Esophagus (tissue), 2 donors: ENCODE data around the gene RGS7BP. TPM values are rescaled to one million over a fixed set of nuclear protein-coding genes. Genes with fewer than 3 reads are reported as not detected.
A peak's percentile ranks its signal among the peaks of the same experiment; 100 is the strongest.

ENCODE experiments used
- H3K27ac ChIP-seq, 2 donors: one replicate each; pipeline ENCODE4 v1.5.1; 2013; ENCODE audit warnings: low read depth in 2 of 2, mild to moderate bottlenecking in 2 of 2, inconsistent platforms in 1 of 2, low read length in 1 of 2, moderate library complexity in 1 of 2
- H3K27me3 ChIP-seq, 2 donors: one replicate each; pipeline ENCODE4 v1.6.1; 2013; ENCODE audit warnings: low read length in 2 of 2, control low read depth in 1 of 2, mild to moderate bottlenecking in 1 of 2; ENCODE audit not compliant: insufficient read depth in 2 of 2, control insufficient read depth in 1 of 2
- H3K36me3 ChIP-seq, 2 donors: one replicate each; pipeline ENCODE4 v1.6.1; 2013; ENCODE audit warnings: low read length in 1 of 2; ENCODE audit not compliant: control insufficient read depth in 2 of 2, insufficient read depth in 2 of 2
- H3K4me1 ChIP-seq, 2 donors: one replicate each; pipeline ENCODE4 v1.6.1; 2013; ENCODE audit warnings: low read length in 1 of 2; ENCODE audit not compliant: control insufficient read depth in 2 of 2, insufficient read depth in 2 of 2
- H3K4me3 ChIP-seq, 2 donors: one replicate each; pipeline ENCODE4 v1.5.1; 2013; ENCODE audit warnings: low read length in 2 of 2, mild to moderate bottlenecking in 2 of 2, low read depth in 1 of 2, moderate library complexity in 1 of 2
- H3K9me3 ChIP-seq, 2 donors: one replicate each; pipeline ENCODE4 v1.6.1; 2013; ENCODE audit warnings: mild to moderate bottlenecking in 2 of 2, low read depth in 1 of 2, low read length in 1 of 2, moderate library complexity in 1 of 2; ENCODE audit not compliant: control insufficient read depth in 2 of 2, insufficient read depth in 1 of 2
- WGBS, 2 donors: extraction: QIAGEN DNeasy Blood & Tissue Kit; methylation state at CpG; one replicate each; pipeline ENCODE4 v1.1.7; 2013; 5-methylcytosine and 5-hydroxymethylcytosine counted together
- polyA plus RNA-seq, 2 donors: library from polyadenylated mRNA; stranded (reverse); fragments of 200-250 nt; gene quantifications; one replicate each; pipeline ENCODE4 v1.2.3, GENCODE V29; 2013
- donor health status: healthy with polysubstance abuse.
- donor health status: Bipolar disorder and iron deficiency.

Gene RGS7BP
- polyA plus RNA-seq, 2 donors: 0.02 to 0.12 TPM

DNA sequence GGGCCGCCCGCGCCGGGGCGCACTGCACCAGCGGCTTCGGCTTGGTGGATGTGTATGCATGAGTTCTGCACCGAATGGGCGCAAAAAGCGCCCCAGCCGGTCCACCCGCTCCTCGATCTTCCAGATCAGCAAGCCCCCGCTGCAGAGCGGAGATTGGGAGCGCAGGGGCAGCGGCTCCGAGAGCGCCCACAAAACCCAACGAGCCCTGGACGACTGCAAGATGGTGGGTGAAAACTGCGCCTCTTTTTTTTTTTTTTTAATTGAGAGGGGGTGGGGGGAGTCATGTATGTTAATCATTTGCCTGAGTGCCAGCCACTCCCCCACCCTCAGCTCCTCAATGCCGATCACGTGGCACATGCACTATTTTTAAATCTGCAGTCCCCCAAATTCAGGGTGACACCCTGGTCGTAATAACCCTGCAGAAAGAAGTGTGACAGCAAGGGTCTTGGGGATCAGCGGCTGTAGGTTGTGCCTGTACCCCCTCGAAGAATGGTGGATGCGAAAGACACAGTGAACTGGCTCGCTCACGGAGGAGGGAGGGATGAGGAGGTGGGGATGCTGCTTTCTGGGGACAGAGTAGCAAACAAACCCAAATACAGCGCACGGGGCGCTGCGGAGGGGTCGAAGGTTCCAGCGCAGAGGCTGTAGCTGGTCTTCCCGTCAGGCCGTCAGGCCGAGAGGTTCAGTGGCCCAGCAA, 900 bp downstream of the RGS7BP start:
- no peaks in the 10 kb centered on the region for H3K9me3 ChIP-seq
- H3K4me3 ChIP-seq: peak overlapping the region; percentile 49 to 56
- H3K27me3 ChIP-seq: peaks cover 0 to 4% of the 10 kb centered on the region in 2 donors
- 3 to 4% methylated on average over 39 of the region's 39 CpGs for WGBS, 2 donors
- no peak overlapping the region for H3K27ac ChIP-seq
- H3K4me1 ChIP-seq: peaks cover 3 to 10% of the 10 kb centered on the region in 2 donors
- H3K36me3 ChIP-seq: no peaks in the 10 kb centered on the region

DNA sequence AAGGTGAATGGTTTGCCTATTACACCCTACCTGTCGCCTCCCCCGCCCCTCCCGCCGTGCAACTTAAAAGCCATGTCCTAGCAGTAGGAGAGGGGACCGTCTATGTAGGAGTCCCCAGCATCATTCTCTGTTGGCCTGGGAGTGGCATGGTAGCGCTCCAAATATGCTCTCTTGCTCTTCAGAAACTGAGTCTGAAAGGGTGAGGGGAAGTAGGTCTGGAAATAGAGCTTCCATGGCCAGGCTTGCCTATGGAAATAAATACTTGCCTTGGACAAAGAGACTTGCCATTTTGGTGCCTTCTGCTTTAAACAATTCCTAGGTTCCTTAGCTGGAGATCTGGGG, 1.4 kb downstream of the RGS7BP start:
- Histone ChIP-seq H3K4me3 (peak overlapping the region; percentile 10 to 56), H3K4me1 (peaks cover 3 to 10% of the 10 kb centered on the region in 2 donors), H3K27me3 (peaks cover 0 to 4% of the 10 kb centered on the region in 2 donors), H3K36me3 (no peaks in the 10 kb centered on the region), H3K27ac (no peak overlapping the region), H3K9me3 (no peaks in the 10 kb centered on the region)
- 28 to 30% methylated on average over 6 of the region's 6 CpGs for WGBS, 2 donors

DNA sequence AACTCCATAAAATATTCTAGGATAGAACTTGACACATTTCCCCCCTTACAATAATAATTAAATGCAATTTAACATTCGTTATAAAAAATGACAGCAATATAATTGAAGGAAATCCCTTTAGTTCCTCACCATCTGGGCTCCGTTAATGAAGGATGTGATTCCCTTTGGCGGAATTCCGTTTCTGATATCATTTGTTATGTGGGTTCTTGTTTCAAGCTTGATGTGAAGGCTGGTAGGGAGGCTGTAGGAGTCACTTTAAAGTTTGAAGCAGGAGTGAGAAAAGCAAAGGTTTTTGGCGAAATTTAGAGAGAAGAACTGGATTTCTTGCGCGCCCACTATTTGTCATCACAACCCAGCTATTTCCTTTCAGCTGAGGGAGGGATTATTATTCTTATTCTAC, 4.0 kb downstream of the RGS7BP start:
- WGBS, 2 donors: 72 to 75% methylated on average over 7 of the region's 7 CpGs
- Histone ChIP-seq H3K9me3 (no peaks in the 10 kb centered on the region), H3K36me3 (no peaks in the 10 kb centered on the region), H3K27me3 (peaks cover 0 to 4% of the 10 kb centered on the region in 2 donors), H3K27ac (no peak overlapping the region), H3K4me3 (no peak overlapping the region), H3K4me1 (peaks cover 3 to 10% of the 10 kb centered on the region in 2 donors)

DNA sequence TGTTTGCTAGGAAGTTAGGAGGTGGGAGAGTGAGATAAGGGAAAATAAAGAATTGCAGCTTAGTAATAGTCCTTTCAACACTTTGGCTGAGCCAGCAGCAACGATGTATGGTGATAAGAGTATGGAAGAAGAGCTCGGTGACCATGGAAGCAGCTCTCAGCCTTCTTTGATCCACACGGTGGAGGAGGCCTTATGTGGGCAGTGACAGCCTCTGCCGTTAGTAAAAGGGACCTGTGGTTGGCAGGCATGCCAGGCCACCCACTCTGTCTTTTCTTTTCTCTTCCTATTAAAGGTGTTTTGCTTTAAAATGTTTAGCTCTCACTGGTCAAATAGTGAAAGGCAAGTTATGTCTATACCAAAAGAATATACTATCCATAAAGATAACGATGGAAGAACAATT, 7.7 kb downstream of the RGS7BP start:
- H3K4me1 ChIP-seq: no peaks in the 10 kb centered on the region
- H3K27me3 ChIP-seq: no peaks in the 10 kb centered on the region
- WGBS, 2 donors: 61 to 67% methylated on average over 5 of the region's 5 CpGs
- H3K36me3 ChIP-seq: no peaks in the 10 kb centered on the region
- H3K9me3 ChIP-seq: no peaks in the 10 kb centered on the region
- no peak overlapping the region for H3K27ac ChIP-seq
- no peak overlapping the region for H3K4me3 ChIP-seq

DNA sequence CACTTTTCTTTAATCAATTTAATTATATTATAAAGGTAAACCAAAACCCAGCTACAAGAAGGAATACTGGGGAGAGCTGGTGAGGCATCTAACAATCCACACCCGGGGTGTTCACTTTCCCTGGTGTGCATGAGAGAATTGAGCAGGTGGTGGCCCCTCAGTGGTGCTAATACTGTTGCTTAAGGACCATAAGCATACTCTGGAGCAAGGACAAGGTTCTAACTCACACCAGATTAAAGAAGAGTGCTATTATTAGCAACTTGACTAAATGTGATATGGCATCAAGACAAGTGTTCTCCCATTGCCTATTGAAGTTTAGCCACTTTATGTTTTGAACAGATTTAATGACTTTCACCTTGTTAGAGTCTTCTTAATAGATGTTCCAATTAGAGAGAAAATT, 8.8 kb downstream of the RGS7BP start:
- Histone ChIP-seq H3K36me3 (no peaks in the 10 kb centered on the region), H3K9me3 (no peaks in the 10 kb centered on the region), H3K4me3 (no peak overlapping the region), H3K4me1 (no peaks in the 10 kb centered on the region), H3K27me3 (no peaks in the 10 kb centered on the region), H3K27ac (no peak overlapping the region)
- 84 to 95% methylated on average over 1 of the region's 1 CpG for WGBS, 2 donors

DNA sequence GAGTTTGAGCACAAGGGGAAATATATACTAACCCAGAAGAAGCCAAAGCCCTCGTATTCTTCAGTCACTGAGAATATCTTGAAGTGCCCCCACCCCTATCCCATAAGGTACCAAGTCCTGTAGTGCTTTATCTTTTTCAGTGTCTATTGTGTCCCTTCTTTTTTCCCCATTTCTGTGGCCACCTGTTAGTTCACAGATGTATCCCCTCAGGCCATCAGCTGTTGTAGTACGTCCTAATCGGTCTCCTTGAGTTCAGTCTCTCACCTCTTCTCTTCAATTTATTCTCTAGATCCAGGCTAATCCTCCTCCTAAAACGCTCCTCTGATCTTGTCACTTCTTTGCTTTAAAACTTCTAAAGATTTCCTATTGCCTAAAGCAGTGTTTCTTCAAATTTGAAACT, 10.4 kb downstream of the RGS7BP start:
- WGBS, 2 donors: 70 to 73% methylated on average over 4 of the region's 4 CpGs

DNA sequence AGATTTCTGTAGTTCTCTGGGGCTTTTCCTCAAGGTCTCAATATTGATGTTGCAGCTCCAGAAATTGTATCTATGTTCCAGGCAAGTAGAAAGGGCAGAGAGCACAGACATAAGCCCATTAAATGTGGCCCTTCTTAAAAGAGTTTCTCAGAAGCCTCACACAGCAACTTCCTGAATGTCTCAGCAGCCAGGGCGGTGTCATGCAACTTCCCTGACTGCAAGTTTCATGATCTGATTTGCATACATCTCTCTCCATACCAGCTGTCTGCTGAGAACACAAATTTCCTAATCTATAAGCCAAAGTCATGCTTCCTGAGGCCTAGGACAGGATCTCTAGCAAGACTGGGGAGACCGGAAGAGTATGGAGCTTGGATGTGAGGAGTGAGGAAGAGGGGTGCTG, 13.0 kb downstream of the RGS7BP start:
- Histone ChIP-seq H3K4me1 (no peaks in the 10 kb centered on the region), H3K27me3 (no peaks in the 10 kb centered on the region), H3K9me3 (no peaks in the 10 kb centered on the region), H3K4me3 (no peak overlapping the region), H3K27ac (no peak overlapping the region), H3K36me3 (no peaks in the 10 kb centered on the region)
- 89 to 91% methylated on average over 2 of the region's 2 CpGs for WGBS, 2 donors

More for the DNA sequence above, 10.4 kb downstream of the RGS7BP start:
- no peaks in the 10 kb centered on the region for H3K36me3 ChIP-seq
- H3K4me1 ChIP-seq: no peaks in the 10 kb centered on the region
- H3K4me3 ChIP-seq: no peak overlapping the region
- H3K27ac ChIP-seq: no peak overlapping the region
- H3K9me3 ChIP-seq: no peaks in the 10 kb centered on the region
- no peaks in the 10 kb centered on the region for H3K27me3 ChIP-seq

DNA sequence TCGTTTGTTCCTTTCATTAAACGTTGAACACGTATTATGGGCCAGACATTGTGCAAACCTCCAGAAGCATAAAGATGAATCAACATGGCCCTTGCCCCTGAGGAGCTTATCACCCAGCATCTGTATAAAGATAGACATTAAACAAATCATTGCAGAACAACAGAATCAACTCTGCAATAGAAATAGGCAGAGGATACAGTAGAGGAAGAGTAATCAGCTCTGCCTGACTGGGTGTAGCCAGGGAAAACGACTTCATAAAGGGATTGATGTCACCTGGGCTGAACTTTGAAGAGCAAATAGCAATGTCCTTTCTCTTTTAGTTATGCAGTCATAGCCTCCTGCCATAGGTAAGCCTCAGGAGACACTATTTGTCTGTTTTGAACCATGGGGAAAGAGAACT, 13.4 kb downstream of the RGS7BP start:
- no peaks in the 10 kb centered on the region for H3K9me3 ChIP-seq
- no peaks in the 10 kb centered on the region for H3K27me3 ChIP-seq
- 65 to 76% methylated on average over 4 of the region's 4 CpGs for WGBS, 2 donors
- H3K36me3 ChIP-seq: no peaks in the 10 kb centered on the region
- H3K4me3 ChIP-seq: no peak overlapping the region
- H3K4me1 ChIP-seq: no peaks in the 10 kb centered on the region
- no peak overlapping the region for H3K27ac ChIP-seq

DNA sequence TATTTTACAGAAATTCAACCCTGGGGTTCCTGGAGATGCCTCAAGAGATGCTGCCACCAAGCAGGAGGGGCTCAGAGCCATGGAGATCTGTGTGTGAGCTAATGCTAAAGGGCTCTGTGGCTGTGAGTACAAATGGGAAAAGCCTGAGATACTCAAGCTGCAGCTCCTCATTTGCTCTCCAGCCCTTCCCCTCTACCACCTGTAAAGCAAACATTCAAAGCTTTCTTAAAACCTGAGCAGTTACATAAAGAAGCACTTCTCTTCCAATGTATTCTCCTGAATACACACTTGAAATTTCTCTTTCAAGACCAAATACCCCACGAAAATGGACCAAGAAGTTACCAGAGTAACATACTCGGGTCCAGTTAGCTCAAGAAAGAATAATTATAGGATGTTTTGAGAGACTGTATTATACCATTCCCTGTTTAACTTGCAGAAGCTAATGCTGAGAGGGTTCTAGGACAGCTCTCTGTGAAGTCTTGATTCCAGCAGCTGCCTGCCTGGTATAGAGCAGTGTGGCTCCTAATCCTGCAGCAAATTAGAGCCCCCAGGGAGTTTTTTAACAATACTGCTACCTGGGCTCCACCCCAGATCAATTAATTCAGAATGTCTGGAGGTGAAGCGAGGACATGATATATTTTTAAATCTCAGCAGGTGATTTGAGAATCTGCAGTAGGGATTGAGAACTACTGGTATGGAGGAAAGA, 21.1 kb downstream of the RGS7BP start:
- no peaks in the 10 kb centered on the region for H3K4me1 ChIP-seq
- H3K27me3 ChIP-seq: no peaks in the 10 kb centered on the region
- H3K4me3 ChIP-seq: no peak overlapping the region
- no peaks in the 10 kb centered on the region for H3K36me3 ChIP-seq
- H3K9me3 ChIP-seq: no peaks in the 10 kb centered on the region
- no peak overlapping the region for H3K27ac ChIP-seq
- 66 to 73% methylated on average over 3 of the region's 3 CpGs for WGBS, 2 donors

DNA sequence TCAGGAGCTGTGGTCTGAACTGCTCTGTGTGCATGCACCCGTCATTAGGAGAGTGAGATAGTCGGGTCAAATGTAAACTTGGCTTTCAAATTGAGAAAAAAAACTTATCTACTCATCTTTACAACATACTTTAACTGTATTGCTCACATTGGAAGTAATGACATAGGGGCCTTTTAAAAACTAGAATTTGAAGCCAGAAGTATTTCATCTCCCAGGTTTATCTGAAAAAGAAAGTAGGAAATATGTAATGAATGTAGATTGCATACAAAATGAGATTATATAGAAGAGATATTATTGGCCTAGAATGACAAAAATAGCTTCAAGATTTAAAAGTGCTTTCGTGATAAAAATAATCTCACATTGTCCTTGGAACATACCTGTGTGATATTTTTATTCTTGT, 24.3 kb downstream of the RGS7BP start:
- Histone ChIP-seq H3K27ac (no peak overlapping the region), H3K9me3 (no peaks in the 10 kb centered on the region), H3K27me3 (no peaks in the 10 kb centered on the region), H3K36me3 (no peaks in the 10 kb centered on the region), H3K4me1 (no peaks in the 10 kb centered on the region), H3K4me3 (no peak overlapping the region)
- 55 to 63% methylated on average over 3 of the region's 3 CpGs for WGBS, 2 donors
